Mucosa of descending colon (tissue), 3 donors: ENCODE results near the gene TRAPPC6A. TPM values are rescaled to one million over a fixed set of nuclear protein-coding genes. Genes with fewer than 3 reads are reported as not detected.

Experiments
- ATAC-seq: fragments of 200-7000 bp; cut with Tn5 transposase; one replicate; pipeline ENCODE4 v1.9.1; 2020; ENCODE audit warnings: mild to moderate bottlenecking, moderate library complexity
- DNase-seq, 3 donors: peaks; one replicate each; pipeline ENCODE4 v3.0.0-alpha.2; 2020
- H3K36me3 ChIP-seq: fragments of 200-600 bp; one replicate; pipeline ENCODE4 v1.8.0; 2021; ENCODE audit warnings: low read depth, mild to moderate bottlenecking
- H3K4me1 ChIP-seq: fragments of 200-600 bp; one replicate; pipeline ENCODE4 v1.8.0; 2021; ENCODE audit warnings: low read depth, mild to moderate bottlenecking
- H3K4me3 ChIP-seq: fragments of 200-600 bp; one replicate; pipeline ENCODE4 v1.8.0; 2021; ENCODE audit warnings: mild to moderate bottlenecking
- H3K9me3 ChIP-seq: fragments of 200-600 bp; one replicate; pipeline ENCODE4 v1.8.0; 2021; ENCODE audit warnings: mild to moderate bottlenecking
- CTCF ChIP-seq: fragments of 200-600 bp; IDR thresholded peaks from one replicate; pipeline ENCODE4 v1.8.0; 2022; ENCODE audit warnings: antibody characterized with exemption, mild to moderate bottlenecking
- intact Hi-C, 2 donors: fragments of 100-400 bp; cut with DNase I in 1 of 2; cut with micrococcal nuclease in 1 of 2; formaldehyde crosslinking; loops; one replicate each; pipeline versions ENCODE4 v1.11.0 to v1.11.1; 2022; cut with DNase I, micrococcal nuclease
- total RNA-seq, 3 donors: library from RNA; stranded (reverse); fragmentation: NEBNext Ultra II Directional in 2 of 3; extraction: Animal tissue kit (Norgen Biotek cat#: 25700) in 2 of 3; gene quantifications; one replicate each; pipeline versions ENCODE4 v1.2.1 to v1.2.4, GENCODE V29; 2021 to 2023
- donor health status: DM: no; HTN: no; CAD: no; lungs with moderate emphysema.
- donor health status: DM: no; HTN: no; CAD: no.
- donor health status: DM: no; HTN: yes; CAD: no.

Gene TRAPPC6A
- total RNA-seq, 3 donors from 2014 or later = 29.0 to 45.1 (median 37.4) TPM

DNA sequence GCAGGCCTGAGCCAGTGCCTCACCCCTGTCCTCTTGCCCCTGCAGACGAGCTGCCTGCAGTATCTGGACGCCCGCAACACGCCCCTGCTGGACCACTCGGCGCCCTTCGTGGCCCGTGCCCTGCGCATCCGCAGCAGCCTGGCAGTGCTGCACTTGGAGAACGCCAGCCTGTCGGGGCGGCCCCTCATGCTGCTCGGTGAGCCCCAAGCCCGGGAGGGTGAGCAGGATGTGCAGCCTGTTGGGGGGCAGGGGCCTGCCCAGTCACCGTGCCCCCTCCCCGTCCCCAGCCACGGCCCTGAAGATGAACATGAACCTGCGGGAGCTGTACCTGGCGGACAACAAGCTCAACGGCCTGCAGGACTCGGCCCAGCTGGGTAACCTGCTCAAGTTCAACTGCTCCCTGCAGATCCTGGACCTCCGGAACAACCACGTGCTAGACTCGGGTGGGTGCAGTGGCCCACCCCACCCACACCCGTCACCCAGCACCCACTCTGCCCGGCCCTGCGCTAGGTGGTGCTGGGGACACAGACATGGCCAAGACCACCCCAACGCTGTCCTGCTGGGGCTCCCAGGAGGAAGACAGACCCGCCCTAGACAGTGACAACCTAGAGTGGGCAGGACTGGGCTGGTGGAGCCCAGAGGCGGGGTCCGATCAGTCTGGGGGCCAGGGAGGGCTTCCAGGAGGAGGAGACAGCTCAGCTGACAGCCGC lies 35.9 kb downstream of the TRAPPC6A start:
- TF ChIP-seq CTCF = no peak
- Histone ChIP-seq H3K9me3 (no peaks in the 10 kb centered on the region), H3K4me3 (no peak overlapping the region), H3K36me3 (no peaks in the 10 kb centered on the region), H3K4me1 (no peaks in the 10 kb centered on the region)
- ATAC-seq = no peak
- DNase-seq = no peak
- intact Hi-C loops = no loop called here

DNA sequence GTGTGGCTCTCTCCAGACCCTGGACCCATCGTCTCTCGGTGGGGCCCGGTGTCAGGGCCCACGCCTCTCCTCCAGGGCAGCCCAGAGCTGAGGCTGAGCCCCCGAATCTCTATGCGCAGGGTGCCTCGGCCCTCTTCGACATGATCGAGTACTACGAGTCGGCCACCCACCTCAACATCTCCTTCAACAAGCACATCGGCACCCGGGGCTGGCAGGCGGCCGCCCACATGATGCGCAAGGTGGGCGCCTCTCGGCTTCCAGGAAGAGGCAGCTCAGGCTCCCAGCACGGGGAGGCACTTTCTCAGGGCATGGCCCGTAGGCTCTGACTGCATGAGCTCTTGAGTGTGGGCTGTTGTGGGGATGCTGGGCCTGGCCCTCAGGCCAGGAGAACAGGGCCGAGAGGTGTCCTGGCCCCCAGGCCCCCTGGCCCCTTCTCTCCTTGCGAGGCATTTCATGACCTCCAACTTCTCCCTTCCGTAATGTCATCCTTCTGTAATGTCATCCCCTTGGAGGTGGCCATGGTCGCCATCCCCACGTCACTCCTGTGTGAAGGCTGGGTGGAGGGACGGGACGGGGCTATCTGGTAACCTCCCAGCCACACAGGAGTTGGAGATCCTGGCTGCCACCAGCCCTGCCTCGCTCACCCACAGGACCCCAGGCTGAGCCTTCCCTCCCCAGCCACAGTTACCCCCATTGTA lies 36.7 kb downstream of the TRAPPC6A start:
- Histone ChIP-seq H3K4me3 (no peak overlapping the region), H3K4me1 (no peaks in the 10 kb centered on the region), H3K9me3 (no peaks in the 10 kb centered on the region), H3K36me3 (no peaks in the 10 kb centered on the region)
- ATAC-seq = no peak
- intact Hi-C loops = no loop called here
- TF ChIP-seq CTCF = no peak
- no peak for DNase-seq

DNA sequence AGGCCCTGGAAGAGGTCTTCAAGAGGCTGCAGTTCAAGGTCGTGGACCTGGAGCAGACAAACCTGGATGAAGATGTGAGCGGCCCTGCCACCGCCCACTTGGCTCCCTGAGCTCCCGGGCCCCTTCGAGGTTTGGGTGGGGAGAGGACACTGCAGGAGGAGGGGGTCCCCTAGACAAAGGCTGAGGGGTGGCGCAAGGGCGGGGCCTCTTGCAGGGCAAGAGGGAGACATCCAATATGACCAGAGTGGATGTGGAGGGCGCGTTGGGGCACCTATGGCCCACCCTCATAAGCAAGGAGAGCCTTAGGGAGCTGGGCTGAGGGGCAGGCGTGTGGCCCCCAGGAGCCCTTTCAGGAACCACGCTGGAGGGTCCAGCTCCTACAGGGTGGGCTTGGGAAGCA lies 37.5 kb downstream of the TRAPPC6A start:
- TF ChIP-seq CTCF = no peak
- no peak for DNase-seq
- no peak for ATAC-seq
- no peaks in the 10 kb centered on the region for H3K9me3 ChIP-seq
- no peaks in the 10 kb centered on the region for H3K36me3 ChIP-seq
- no peak overlapping the region for H3K4me3 ChIP-seq
- H3K4me1 ChIP-seq = no peaks in the 10 kb centered on the region
- intact Hi-C loops = no loop called here

DNA sequence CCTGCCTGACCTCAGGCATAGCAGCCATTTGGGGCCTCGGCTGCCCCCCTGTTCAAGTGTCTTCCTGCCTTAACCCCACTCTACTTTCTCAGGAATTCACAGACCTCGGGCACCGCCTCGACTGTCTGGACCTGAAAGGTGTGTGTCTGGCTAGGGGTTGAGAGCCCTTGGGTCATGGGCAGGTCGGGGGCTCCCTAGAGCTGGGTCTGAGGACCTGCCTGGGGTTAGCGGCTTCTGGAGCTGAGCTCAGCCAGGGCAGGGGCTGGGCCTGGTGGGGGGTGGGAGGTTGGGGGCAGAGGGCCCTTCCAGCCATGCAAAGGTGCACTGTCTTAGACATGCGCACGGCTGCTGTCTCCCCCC lies 37.9 kb downstream of the TRAPPC6A start:
- no peak for TF ChIP-seq CTCF
- ATAC-seq = no peak
- H3K36me3 ChIP-seq = no peaks in the 10 kb centered on the region
- H3K9me3 ChIP-seq = no peaks in the 10 kb centered on the region
- intact Hi-C loops = no loop called here
- H3K4me3 ChIP-seq = no peak overlapping the region
- DNase-seq = no peak
- no peaks in the 10 kb centered on the region for H3K4me1 ChIP-seq

DNA sequence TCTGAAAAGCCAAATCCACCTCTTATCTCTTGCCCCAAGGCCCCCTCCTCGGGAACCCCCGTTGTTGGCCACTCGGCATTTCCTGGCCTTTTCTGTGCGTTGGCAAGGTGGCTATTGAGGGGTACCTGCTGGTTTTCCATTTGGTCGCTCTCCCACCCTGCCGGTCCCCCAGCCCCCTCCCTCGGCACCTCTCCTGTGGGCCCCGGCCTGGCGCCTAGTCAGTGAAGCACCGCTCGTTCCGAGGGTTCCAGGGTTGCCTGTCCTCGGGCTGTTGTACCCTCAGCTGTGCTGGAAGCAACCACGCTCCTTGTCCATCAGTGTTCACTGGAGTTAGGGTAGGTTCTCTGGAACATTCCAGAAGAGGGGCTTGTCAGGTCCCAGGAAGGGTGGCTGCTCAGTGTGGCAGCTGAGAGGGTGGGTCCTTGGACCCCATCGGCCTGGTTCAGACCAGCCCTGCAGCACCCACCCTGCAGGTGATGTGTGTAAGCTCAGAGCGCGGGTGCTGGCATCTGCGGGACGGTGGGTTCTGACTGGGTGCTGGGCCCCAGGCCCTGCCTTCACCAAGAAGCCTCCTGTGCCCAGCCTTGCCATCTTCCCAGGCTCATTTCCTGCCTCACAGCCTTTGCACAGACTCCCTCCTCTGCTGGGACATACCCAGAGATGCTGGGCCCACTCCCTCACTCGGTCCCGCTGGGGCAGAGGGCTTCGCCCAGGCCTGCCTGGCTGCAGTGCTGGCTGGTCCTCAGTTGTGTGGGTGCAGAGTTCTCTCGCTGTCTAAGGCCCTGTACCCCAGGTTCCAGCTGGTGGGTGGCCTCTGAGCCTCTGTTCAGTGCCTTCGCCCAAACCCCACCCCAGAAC lies 38.5 kb downstream of the TRAPPC6A start:
- H3K36me3 ChIP-seq = no peaks in the 10 kb centered on the region
- no peak for ATAC-seq
- TF ChIP-seq CTCF = no peak

More for the DNA sequence above, 38.5 kb downstream of the TRAPPC6A start:
- intact Hi-C loops = no loop called here
- no peaks in the 10 kb centered on the region for H3K9me3 ChIP-seq
- no peak overlapping the region for H3K4me3 ChIP-seq
- no peaks in the 10 kb centered on the region for H3K4me1 ChIP-seq
- DNase-seq = no peak
